BLaER1 treated with 17β-estradiol and CSF1 and Interleukin-3, amounts not matched to agents 10 nM and 100 nM (cell line): ENCODE measurements around the gene RBL1.

Experiments used
- H3K27ac ChIP-seq, 11 experiments: shearing (Covaris generic); formaldehyde crosslinking; 2 replicates each; pipeline ENCODE4 v1.8.1; 2022
- H3K27me3 ChIP-seq, 11 experiments: shearing (Covaris generic); formaldehyde crosslinking; 2 replicates each; pipeline ENCODE4 v1.8.1; 2022
- H3K36me3 ChIP-seq, 11 experiments: shearing (Covaris generic); formaldehyde crosslinking; 2 replicates each; pipeline ENCODE4 v1.8.1; 2022
- H3K4me1 ChIP-seq, 10 experiments: shearing (Covaris generic); formaldehyde crosslinking; 2 replicates each; pipeline ENCODE4 v1.8.1; 2022
- H3K4me2 ChIP-seq, 11 experiments: shearing (Covaris generic); formaldehyde crosslinking; 2 replicates each; pipeline ENCODE4 v1.8.1; 2022
- H3K4me3 ChIP-seq, 10 experiments: shearing (Covaris generic); formaldehyde crosslinking; 2 replicates each; pipeline ENCODE4 v1.8.1; 2022
- H3K9ac ChIP-seq, 11 experiments: shearing (Covaris generic); formaldehyde crosslinking; 2 replicates each; pipeline ENCODE4 v1.8.1; 2022
- H3K9me3 ChIP-seq, 11 experiments: shearing (Covaris generic); formaldehyde crosslinking; replicated peaks in 1 of 11; 2 replicates each; pipeline ENCODE4 v1.8.1; 2022
- H4K20me1 ChIP-seq, 11 experiments: shearing (Covaris generic); formaldehyde crosslinking; 2 replicates each; pipeline ENCODE4 v1.8.1; 2022
- Cebpa-rat ChIP-seq, 11 experiments: shearing (Covaris generic); IDR thresholded peaks; 2 replicates each; pipeline ENCODE4 v1.8.1; 2022

Gene RBL1

DNA sequence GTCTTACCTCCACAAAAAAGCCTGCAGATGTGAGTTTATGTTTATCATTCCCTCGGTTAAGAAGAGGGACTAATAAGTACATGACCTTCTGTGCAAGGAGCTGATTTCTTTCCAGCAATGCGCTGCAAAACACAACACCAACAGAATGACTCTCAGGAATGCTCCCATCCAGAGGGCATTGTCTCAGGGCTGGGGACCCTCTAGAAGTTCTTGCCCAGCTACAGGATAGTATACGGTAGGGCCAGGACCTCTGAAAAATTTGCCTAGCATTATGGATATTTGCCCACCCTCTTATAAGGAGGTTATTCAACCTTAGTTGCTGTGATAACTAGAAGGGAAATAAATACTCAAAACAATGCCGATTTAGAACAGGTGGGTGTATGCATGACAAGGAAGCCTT is 24.7 kb upstream of the RBL1 start:
- TF ChIP-seq Cebpa-rat (IDR thresholded peaks at IDR 0.05) = no peak
- H3K9me3 ChIP-seq = peaks cover 0 to 16% (median 10%) of the 10 kb centered on the region in 11 experiments; a peak in 19 of 22 replicates
- no peak overlapping the region for H3K4me3 ChIP-seq
- no peaks in the 10 kb centered on the region for H3K27me3 ChIP-seq
- peaks cover 0 to 8% (median 0%) of the 10 kb centered on the region in 10 experiments; a peak in 4 of 20 replicates for H3K4me1 ChIP-seq
- H4K20me1 ChIP-seq = no peaks in the 10 kb centered on the region
- H3K4me2 ChIP-seq = no peak overlapping the region
- no peak overlapping the region for H3K27ac ChIP-seq
- H3K9ac ChIP-seq = no peak overlapping the region
- no peaks in the 10 kb centered on the region for H3K36me3 ChIP-seq

DNA sequence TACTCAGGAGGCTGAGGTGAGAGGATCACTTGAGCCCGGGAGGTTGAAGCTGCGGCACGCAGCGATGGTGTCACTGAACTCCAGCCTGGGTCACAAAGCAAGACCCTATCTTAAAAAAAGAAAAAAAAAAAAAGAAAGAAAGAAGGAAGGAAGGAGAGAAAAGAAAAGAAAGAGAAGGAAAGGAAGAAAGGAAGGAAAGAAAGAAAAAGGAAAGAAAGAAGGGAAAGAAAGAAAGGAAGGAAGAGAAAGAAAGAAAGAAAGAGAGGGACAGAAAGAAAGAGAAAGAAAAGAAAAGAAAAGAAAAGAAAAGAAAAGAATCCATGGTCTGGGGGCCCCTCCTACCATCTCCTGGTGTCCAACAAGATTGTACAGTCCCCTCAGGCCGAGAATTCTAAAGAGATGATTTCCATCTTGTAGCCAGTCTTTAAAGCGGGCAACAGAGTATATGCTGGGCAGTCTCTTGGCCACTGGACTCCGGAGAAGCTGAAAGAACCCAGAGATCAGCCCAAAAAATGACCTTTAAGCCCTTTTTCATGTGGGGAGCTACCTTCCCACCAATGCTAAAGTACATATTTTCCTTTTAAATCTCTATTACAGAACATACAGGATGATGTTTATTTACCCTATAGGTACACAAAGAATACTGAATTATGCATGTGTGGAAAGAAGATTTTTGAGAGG is 23.7 kb upstream of the RBL1 start:
- Histone ChIP-seq H3K4me1 (peaks cover 0 to 8% (median 0%) of the 10 kb centered on the region in 10 experiments; a peak in 4 of 20 replicates), H3K9ac (no peak overlapping the region), H3K9me3 (peaks cover 0 to 9% (median 4%) of the 10 kb centered on the region in 11 experiments; a peak in 12 of 22 replicates), H3K4me3 (no peak overlapping the region), H3K27ac (no peak overlapping the region), H3K27me3 (no peaks in the 10 kb centered on the region), H4K20me1 (no peaks in the 10 kb centered on the region), H3K36me3 (no peaks in the 10 kb centered on the region), H3K4me2 (no peak overlapping the region)
- no peak for TF ChIP-seq Cebpa-rat (IDR thresholded peaks at IDR 0.05)

DNA sequence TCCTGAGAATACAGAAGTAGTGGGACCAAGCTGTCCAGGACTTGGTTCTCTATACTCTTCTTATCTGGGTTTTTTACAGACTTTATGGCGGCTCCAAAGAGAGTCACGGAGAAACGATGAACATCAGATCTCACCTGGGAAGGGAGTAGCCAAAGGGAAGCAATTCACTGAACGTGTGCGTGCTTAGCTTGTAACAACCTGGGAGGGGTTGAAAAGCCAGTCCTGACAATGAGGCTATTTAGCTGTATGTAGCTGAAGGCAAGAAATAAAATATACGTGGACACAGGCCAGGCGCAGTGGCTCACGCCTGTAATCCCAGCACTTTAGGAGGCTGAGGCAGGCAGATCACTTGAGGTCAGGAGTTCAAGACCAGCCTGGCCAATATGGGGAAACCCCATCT is 18.2 kb upstream of the RBL1 start:
- no peak overlapping the region for H3K27ac ChIP-seq
- no peak for TF ChIP-seq Cebpa-rat (IDR thresholded peaks at IDR 0.05)

DNA sequence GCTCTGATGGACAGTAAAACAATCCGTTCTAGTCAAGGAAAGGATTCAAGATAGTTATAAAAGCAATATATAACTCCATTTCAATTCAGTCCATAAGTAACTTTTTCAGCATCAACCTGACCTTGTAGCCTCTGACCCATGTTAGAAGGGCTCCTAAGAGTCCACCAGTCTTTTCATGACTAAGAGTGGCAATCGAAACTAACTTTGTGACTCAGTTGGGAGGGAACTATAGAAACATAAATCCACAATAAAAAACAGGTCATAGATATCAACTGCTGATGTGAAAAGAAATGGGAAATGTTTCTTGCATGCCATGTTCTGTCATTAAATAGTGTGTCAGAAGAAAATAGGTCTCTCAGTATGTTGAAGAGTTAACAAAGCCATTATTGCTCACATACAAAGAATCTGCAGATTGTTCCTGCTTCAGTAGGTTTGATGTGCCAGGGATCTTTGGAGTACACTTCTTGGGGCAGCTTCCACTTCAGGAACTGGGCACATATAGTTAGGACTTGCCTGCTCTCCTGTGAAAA is 16.2 kb upstream of the RBL1 start:
- Histone ChIP-seq H3K4me1 (peaks cover 0 to 9% (median 5%) of the 10 kb centered on the region in 10 experiments; a peak in 10 of 20 replicates), H3K36me3 (no peaks in the 10 kb centered on the region), H3K4me2 (no peak overlapping the region), H3K9ac (no peak overlapping the region), H3K4me3 (no peak overlapping the region), H3K9me3 (no peaks in the 10 kb centered on the region), H3K27ac (no peak overlapping the region), H3K27me3 (no peaks in the 10 kb centered on the region), H4K20me1 (no peaks in the 10 kb centered on the region)
- TF ChIP-seq Cebpa-rat (IDR thresholded peaks at IDR 0.05) = no peak

More for the DNA sequence above, 18.2 kb upstream of the RBL1 start:
- Histone ChIP-seq H3K4me3 (no peak overlapping the region), H3K27me3 (no peaks in the 10 kb centered on the region), H3K36me3 (no peaks in the 10 kb centered on the region), H3K9ac (no peak overlapping the region), H4K20me1 (no peaks in the 10 kb centered on the region), H3K4me2 (no peak overlapping the region), H3K9me3 (no peaks in the 10 kb centered on the region), H3K4me1 (peaks cover 0 to 9% (median 5%) of the 10 kb centered on the region in 10 experiments; a peak in 10 of 20 replicates)

- no peaks in the 10 kb centered on the region for H3K36me3 ChIP-seq
- H3K27ac ChIP-seq = no peak overlapping the region
- H3K4me2 ChIP-seq = no peak overlapping the region
- no peaks in the 10 kb centered on the region for H4K20me1 ChIP-seq
- H3K27me3 ChIP-seq = no peaks in the 10 kb centered on the region
- no peak overlapping the region for H3K4me3 ChIP-seq
- no peak overlapping the region for H3K9ac ChIP-seq
- no peak for TF ChIP-seq Cebpa-rat (IDR thresholded peaks at IDR 0.05)
- no peaks in the 10 kb centered on the region for H3K9me3 ChIP-seq
- H3K4me1 ChIP-seq = peaks cover 0 to 9% (median 5%) of the 10 kb centered on the region in 10 experiments; a peak in 10 of 20 replicates
These were observed 12.9 kb upstream of the RBL1 start for GRCh38 chr20:37108676-37109075.

- no peaks in the 10 kb centered on the region for H3K4me1 ChIP-seq
- no peaks in the 10 kb centered on the region for H3K36me3 ChIP-seq
- no peaks in the 10 kb centered on the region for H3K9me3 ChIP-seq
- no peak overlapping the region for H3K4me2 ChIP-seq
- no peak overlapping the region for H3K4me3 ChIP-seq
- TF ChIP-seq Cebpa-rat (IDR thresholded peaks at IDR 0.05) = no peak
- H4K20me1 ChIP-seq = no peaks in the 10 kb centered on the region
- H3K9ac ChIP-seq = no peak overlapping the region
- no peaks in the 10 kb centered on the region for H3K27me3 ChIP-seq
- no peak overlapping the region for H3K27ac ChIP-seq
These were observed 6.8 kb upstream of the RBL1 start for GRCh38 chr20:37102571-37102970.

- H4K20me1 ChIP-seq = peaks cover 0 to 8% (median 0%) of the 10 kb centered on the region in 11 experiments; a peak in 2 of 22 replicates
- TF ChIP-seq Cebpa-rat (IDR thresholded peaks at IDR 0.05) = no peak
- peaks cover 21 to 34% (median 28%) of the 10 kb centered on the region in 10 experiments for H3K4me1 ChIP-seq
- H3K27me3 ChIP-seq = no peaks in the 10 kb centered on the region
- H3K27ac ChIP-seq = peak overlapping the region; percentile 88 to 98 (median 93); a peak in 21 of 22 replicates
- H3K9ac ChIP-seq = peak overlapping the region in 10 of 11 experiments; percentile 84 to 96 (median 91); a peak in 19 of 22 replicates
- no peaks in the 10 kb centered on the region for H3K9me3 ChIP-seq
- peaks cover 0 to 30% (median 24%) of the 10 kb centered on the region in 11 experiments; a peak in 17 of 22 replicates for H3K36me3 ChIP-seq
- H3K4me2 ChIP-seq = peak overlapping the region; percentile 79 to 99 (median 84)
- peak overlapping the region; percentile 62 to 82 (median 73); a peak in 19 of 20 replicates for H3K4me3 ChIP-seq
These were observed 731 bp upstream of the RBL1 start for GRCh38 chr20:37096415-37097041.

GRCh38 chr20:37095108-37095598 is 644 bp downstream of the RBL1 start:
- H3K4me1 ChIP-seq = peaks cover 21 to 34% (median 29%) of the 10 kb centered on the region in 10 experiments
- no peaks in the 10 kb centered on the region for H3K27me3 ChIP-seq
- H3K36me3 ChIP-seq = peaks cover 0 to 44% (median 37%) of the 10 kb centered on the region in 11 experiments; a peak in 18 of 22 replicates
- H3K9ac ChIP-seq = peak overlapping the region; percentile 84 to 96 (median 90)
- peaks cover 0 to 20% (median 8%) of the 10 kb centered on the region in 11 experiments; a peak in 3 of 22 replicates for H4K20me1 ChIP-seq
- peak overlapping the region; percentile 62 to 82 (median 73) for H3K4me3 ChIP-seq
- no peak for TF ChIP-seq Cebpa-rat (IDR thresholded peaks at IDR 0.05)
- no peaks in the 10 kb centered on the region for H3K9me3 ChIP-seq
- H3K27ac ChIP-seq = peak overlapping the region; percentile 11 to 98 (median 93); a peak in 20 of 22 replicates
- H3K4me2 ChIP-seq = peak overlapping the region; percentile 79 to 99 (median 84)

DNA sequence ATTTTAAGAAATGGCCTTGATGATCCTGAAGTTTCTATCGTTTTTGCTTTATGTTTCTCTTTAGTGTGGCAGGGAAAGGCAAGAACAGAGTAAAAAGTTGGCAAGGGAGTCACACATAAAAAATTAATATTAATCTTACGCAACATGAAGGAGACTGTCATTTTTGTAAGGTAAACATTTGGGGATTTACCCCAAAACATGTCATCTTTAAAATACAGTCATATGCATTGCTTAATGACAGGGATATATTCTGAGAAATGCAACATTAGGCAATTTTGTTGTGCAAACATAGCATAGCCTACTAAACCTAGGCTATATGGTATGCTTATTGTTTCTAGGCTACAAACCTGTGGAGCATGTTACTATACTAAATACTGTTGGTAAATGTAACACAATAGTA is 5.4 kb downstream of the RBL1 start:
- no peak overlapping the region for H3K4me2 ChIP-seq
- H3K36me3 ChIP-seq = peaks cover 24 to 92% (median 85%) of the 10 kb centered on the region in 11 experiments; a peak in 21 of 22 replicates
- no peak overlapping the region for H3K9ac ChIP-seq
- peak in 2 of 11 experiments; percentile 27 to 34; a peak in 4 of 22 replicates for TF ChIP-seq Cebpa-rat (IDR thresholded peaks at IDR 0.05)
- H3K9me3 ChIP-seq = no peaks in the 10 kb centered on the region
- H3K4me1 ChIP-seq = peaks cover 14 to 27% (median 22%) of the 10 kb centered on the region in 10 experiments
- no peak overlapping the region for H3K4me3 ChIP-seq
- H4K20me1 ChIP-seq = peaks cover 0 to 30% (median 13%) of the 10 kb centered on the region in 11 experiments; a peak in 10 of 22 replicates
- no peaks in the 10 kb centered on the region for H3K27me3 ChIP-seq
- no peak overlapping the region for H3K27ac ChIP-seq
